Common myeloid progenitor, CD34-positive (primary cell): ENCODE results near the gene C2CD3.
"Not testable (repeated sequence)": the region's sequence is repeated elsewhere in the genome, so short reads cannot be mapped to it uniquely, and the experiment has no call there.

Experiments used
- CTCF ChIA-PET: fragments of 350-600 bp; sonication (Branson Sonifier 250); formaldehyde crosslinking; loops from one replicate; lab custom pipeline; 2021; ENCODE audit warnings: antibody characterized with exemption; lab: Charles Lee
- POLR2A ChIA-PET: fragments of 350-600 bp; sonication (Branson Sonifier 250); formaldehyde crosslinking; loops from one replicate; lab custom pipeline; 2021; ENCODE audit warnings: antibody characterized with exemption; lab: Charles Lee
- DNase-seq, 3 donors: peaks; one replicate each; pipeline versions ENCODE4 v3.0.0 to v3.0.0-alpha.2; 2013
- H3K27ac ChIP-seq, 2 experiments: 1 replicate in 1 of 2; 2 replicates in 1 of 2; pipeline ENCODE4 v1.7.0; 2013; ENCODE audit warnings: inconsistent platforms in 2 of 2, low read length in 2 of 2, mild to moderate bottlenecking in 2 of 2, low read depth in 1 of 2, moderate library complexity in 1 of 2; ENCODE audit not compliant: severe bottlenecking in 2 of 2, insufficient read depth in 1 of 2, poor library complexity in 1 of 2
- H3K27me3 ChIP-seq, 5 experiments: replicated peaks in 2 of 5; 1 replicate in 3 of 5; 2 replicates in 2 of 5; pipeline versions ENCODE4 v1.6.1 to v1.7.0; 2013; ENCODE audit warnings: low read length in 4 of 5, mild to moderate bottlenecking in 2 of 5, moderate library complexity in 2 of 5, inconsistent platforms in 1 of 5; ENCODE audit not compliant: insufficient read depth in 5 of 5, control insufficient read depth in 4 of 5
- H3K36me3 ChIP-seq, 4 experiments: 1 replicate in 2 of 4; 2 replicates in 2 of 4; pipeline versions ENCODE4 v1.6.1 to v1.7.0; 2013; ENCODE audit warnings: low read length in 3 of 4, control low read depth in 1 of 4, mild to moderate bottlenecking in 1 of 4; ENCODE audit not compliant: control insufficient read depth in 4 of 4, insufficient read depth in 4 of 4
- H3K4me1 ChIP-seq, 4 experiments: 1 replicate in 3 of 4; 2 replicates in 1 of 4; pipeline versions ENCODE4 v1.6.1 to v1.7.1; 2013; ENCODE audit warnings: low read length in 3 of 4, mild to moderate bottlenecking in 3 of 4, control low read depth in 1 of 4, inconsistent platforms in 1 of 4, moderate library complexity in 1 of 4; ENCODE audit not compliant: control insufficient read depth in 4 of 4, insufficient read depth in 4 of 4; ENCODE audit errors: control extremely low read depth in 1 of 4
- H3K4me3 ChIP-seq, 7 experiments: 1 replicate in 4 of 7; 2 replicates in 3 of 7; pipeline versions ENCODE4 v1.5.1 to v1.7.0; 2013; ENCODE audit warnings: mild to moderate bottlenecking in 7 of 7, low read length in 6 of 7, moderate library complexity in 6 of 7, inconsistent platforms in 2 of 7, low read depth in 2 of 7, control low read depth in 1 of 7; ENCODE audit not compliant: insufficient read depth in 4 of 7, control insufficient read depth in 1 of 7; ENCODE audit errors: extremely low read depth in 1 of 7
- H3K9me3 ChIP-seq, 5 experiments: 1 replicate in 4 of 5; 2 replicates in 1 of 5; pipeline versions ENCODE4 v1.6.1 to v1.7.1; 2013; ENCODE audit warnings: low read length in 4 of 5, mild to moderate bottlenecking in 2 of 5, inconsistent platforms in 1 of 5, low read depth in 1 of 5, moderate library complexity in 1 of 5; ENCODE audit not compliant: control insufficient read depth in 4 of 5, insufficient read depth in 2 of 5; ENCODE audit errors: control extremely low read depth in 1 of 5
- WGBS: methylation state at CpG from one replicate; pipeline ENCODE4 v1.1.5; 2013; ENCODE audit not compliant: insufficient coverage; 5-methylcytosine and 5-hydroxymethylcytosine counted together

The C2CD3 gene

DNA sequence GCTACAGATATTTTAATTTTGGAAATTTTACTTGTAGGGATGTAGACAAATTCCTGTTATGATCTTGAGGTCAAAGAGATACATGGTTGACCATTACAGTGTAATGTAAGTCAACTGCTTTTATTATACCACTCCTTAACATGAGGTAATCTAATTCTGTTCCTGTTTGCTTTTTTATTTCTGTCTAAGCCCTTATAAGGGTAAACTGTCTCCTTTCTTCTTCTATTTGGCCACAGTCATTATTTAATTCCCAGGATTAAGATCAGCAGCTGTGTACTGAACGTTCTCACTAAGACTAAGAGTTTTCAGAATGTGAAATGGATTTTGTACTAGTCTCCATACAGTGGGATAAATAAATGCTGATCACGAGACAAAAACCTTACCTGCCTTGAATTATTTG is 32.8 kb downstream of the C2CD3 start:
- Histone ChIP-seq H3K27ac (no peak overlapping the region), H3K9me3 (no peaks in the 10 kb centered on the region), H3K36me3 (peaks cover 8 to 44% (median 26%) of the 10 kb centered on the region in 4 experiments), H3K27me3 (no peaks in the 10 kb centered on the region), H3K4me1 (no peaks in the 10 kb centered on the region), H3K4me3 (no peak overlapping the region)
- WGBS, result no CpG with 5 or more reads among the region's 2 CpGs
- DNase-seq, result no peak
- POLR2A ChIA-PET, result no interaction called here
- CTCF ChIA-PET, result no interaction called here

DNA sequence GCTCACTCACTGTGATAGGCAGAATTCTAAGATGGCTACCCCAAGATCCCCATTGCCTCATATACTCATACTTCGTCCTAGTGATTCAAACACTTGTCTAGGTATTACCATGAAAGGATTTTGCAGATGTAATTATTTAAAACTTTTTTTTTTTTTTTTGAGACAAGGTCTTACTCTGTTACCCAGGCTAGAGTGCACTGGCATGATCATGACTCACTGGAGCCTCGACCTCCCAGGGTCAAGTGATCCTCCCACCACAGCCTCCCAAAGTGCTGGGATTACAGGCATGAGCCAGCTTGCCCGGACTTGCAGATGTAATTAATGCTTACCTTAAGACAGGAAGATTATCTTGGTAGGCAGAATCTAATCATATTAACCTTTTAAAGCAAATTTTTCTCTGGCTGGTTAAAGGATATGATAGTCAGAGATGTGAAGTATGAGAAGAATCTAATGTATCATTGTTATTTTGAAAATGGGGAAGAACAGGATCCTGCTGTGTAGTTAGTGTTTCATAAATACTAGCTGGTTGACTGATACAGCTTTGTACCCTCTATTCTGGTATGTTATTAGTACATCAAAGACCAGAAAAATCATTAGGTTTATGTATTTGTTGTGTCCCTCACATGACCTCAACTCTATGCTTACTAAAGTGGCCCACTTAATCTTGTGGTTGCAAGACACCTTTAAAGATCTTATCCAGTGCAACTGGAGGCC is 35.5 kb downstream of the C2CD3 start:
- H3K4me3 ChIP-seq, result no peak overlapping the region
- H3K9me3 ChIP-seq, result no peaks in the 10 kb centered on the region
- WGBS, result 100% methylated on average over 1 of the region's 3 CpGs
- H3K36me3 ChIP-seq, result peaks cover 16 to 65% (median 35%) of the 10 kb centered on the region in 4 experiments
- POLR2A ChIA-PET, result interaction anchor here (0.5 kb wide), 1 partner anchor 292 kb away, joined by 3 read pairs; no protein-coding TSS in a partner anchor
- no peak overlapping the region for H3K27ac ChIP-seq
- CTCF ChIA-PET, result interaction anchor here (0.5 to 1.3 kb wide), 2 partner anchors 21 to 197 kb away, joined by 3 to 4 read pairs; no protein-coding TSS in a partner anchor
- no peaks in the 10 kb centered on the region for H3K4me1 ChIP-seq
- no peaks in the 10 kb centered on the region for H3K27me3 ChIP-seq
- DNase-seq, result no peak

DNA sequence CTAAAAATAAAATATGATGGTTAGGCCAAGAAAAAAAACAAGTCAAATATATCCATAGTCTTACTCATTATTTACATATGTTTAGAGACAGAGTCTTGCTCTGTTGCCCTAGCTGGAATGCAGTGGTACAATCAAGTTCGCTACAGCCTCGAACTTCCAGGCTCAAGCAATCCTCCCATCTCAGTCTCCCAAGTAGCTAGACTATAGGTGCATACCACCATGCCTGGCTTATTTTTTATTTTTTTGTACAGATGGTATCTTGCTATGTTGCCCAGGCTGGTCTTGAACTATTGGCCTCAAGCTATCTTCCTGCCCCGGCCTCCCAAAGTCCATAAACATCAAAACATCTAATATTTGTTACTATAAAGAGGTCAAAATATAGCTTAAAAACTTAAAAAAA is 36.1 kb downstream of the C2CD3 start:
- no peaks in the 10 kb centered on the region for H3K27me3 ChIP-seq
- no peaks in the 10 kb centered on the region for H3K9me3 ChIP-seq
- H3K4me1 ChIP-seq, result no peaks in the 10 kb centered on the region
- H3K36me3 ChIP-seq, result peaks cover 16 to 68% (median 35%) of the 10 kb centered on the region in 4 experiments
- DNase-seq, result no peak
- POLR2A ChIA-PET, result no interaction called here
- CTCF ChIA-PET, result interaction anchor here (0.5 kb wide), 1 partner anchor 196 kb away, joined by 3 read pairs; no protein-coding TSS in a partner anchor
- H3K27ac ChIP-seq, result no peak overlapping the region
- WGBS, result no CpG with 5 or more reads among the region's 3 CpGs
- no peak overlapping the region for H3K4me3 ChIP-seq

DNA sequence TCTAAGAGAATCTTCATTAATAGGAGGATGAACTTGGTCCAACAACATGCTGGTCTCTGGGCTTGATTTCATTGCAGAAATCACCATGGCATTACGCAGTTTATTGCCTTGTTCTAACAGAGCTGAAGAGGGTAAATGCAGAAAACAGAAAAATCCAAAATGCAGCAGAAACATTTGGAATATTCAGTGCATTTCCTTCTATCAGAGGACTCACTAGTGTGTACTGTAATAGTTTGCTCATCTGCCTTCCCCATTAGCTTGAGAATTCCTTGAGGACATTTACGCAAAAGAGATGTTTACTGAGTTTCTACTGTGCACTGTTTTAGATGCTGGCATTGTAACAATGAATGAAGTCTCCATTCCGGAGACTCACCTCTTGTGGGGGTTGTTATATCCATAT is 37.4 kb downstream of the C2CD3 start:
- CTCF ChIA-PET, result no interaction called here
- Histone ChIP-seq H3K9me3 (no peaks in the 10 kb centered on the region), H3K4me3 (no peak overlapping the region), H3K27me3 (no peaks in the 10 kb centered on the region), H3K4me1 (no peaks in the 10 kb centered on the region), H3K36me3 (peaks cover 16 to 59% (median 30%) of the 10 kb centered on the region in 4 experiments), H3K27ac (no peak overlapping the region)
- POLR2A ChIA-PET, result no interaction called here
- no peak for DNase-seq
- 100% methylated on average over 1 of the region's 3 CpGs for WGBS

DNA sequence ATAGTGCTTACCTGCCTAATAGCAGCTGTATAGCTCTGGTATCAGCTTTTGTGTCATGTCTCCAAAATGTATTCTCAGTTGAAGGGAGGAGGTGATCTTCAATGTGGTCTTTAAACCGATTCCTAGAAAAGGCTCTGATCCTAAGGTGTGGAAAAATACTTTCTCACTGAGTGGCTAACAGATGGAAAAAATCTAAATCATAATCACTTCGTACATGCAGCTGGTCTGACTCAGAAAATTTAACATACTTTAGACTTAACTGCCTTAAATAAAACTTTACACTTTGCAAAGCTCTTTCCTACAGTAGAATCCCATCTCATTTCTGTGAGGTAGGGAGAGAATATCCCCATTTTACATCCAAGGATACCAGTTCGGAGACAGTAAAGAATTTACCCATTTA is 38.0 kb downstream of the C2CD3 start:
- no peaks in the 10 kb centered on the region for H3K4me1 ChIP-seq
- H3K36me3 ChIP-seq, result peaks cover 16 to 53% (median 27%) of the 10 kb centered on the region in 4 experiments
- H3K4me3 ChIP-seq, result no peak overlapping the region
- H3K27ac ChIP-seq, result no peak overlapping the region
- WGBS, result 88% methylated on average over 2 of the region's 3 CpGs
- H3K27me3 ChIP-seq, result no peaks in the 10 kb centered on the region
- POLR2A ChIA-PET, result interaction anchor here (0.7 kb wide), 1 partner anchor 160 kb away, joined by 3 read pairs; no protein-coding TSS in a partner anchor
- CTCF ChIA-PET, result interaction anchor here (0.9 kb wide), 1 partner anchor 25 kb away, joined by 3 read pairs; no protein-coding TSS in a partner anchor
- DNase-seq, result no peak
- H3K9me3 ChIP-seq, result no peaks in the 10 kb centered on the region

DNA sequence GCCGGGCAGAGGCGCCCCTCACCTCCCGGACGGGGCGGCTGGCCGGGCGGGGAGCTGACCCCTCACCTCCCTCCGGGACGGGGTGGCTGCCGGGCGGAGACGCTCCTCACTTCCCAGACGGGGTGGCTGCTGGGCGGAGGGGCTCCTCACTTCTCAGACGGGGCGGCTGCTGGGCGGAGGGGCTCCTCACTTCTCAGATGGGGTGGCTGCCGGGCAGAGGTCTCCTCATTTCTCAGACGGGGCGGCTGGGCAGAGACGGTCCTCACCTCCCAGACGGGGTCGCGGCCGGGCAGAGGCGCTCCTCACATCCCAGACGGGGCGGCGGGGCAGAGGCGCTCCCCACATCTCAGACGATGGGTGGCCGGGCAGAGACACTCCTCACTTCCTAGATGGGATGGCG is 41.7 kb downstream of the C2CD3 start:
- H3K27ac ChIP-seq, H3K27me3 ChIP-seq, H3K4me1 ChIP-seq, H3K4me3 ChIP-seq, CTCF ChIA-PET, DNase-seq, POLR2A ChIA-PET, H3K9me3 ChIP-seq: not testable (repeated sequence)
- WGBS, result 93% methylated on average over 13 of the region's 33 CpGs
- H3K36me3 ChIP-seq, result peaks cover 12 to 30% (median 16%) of the 10 kb centered on the region in 4 experiments

DNA sequence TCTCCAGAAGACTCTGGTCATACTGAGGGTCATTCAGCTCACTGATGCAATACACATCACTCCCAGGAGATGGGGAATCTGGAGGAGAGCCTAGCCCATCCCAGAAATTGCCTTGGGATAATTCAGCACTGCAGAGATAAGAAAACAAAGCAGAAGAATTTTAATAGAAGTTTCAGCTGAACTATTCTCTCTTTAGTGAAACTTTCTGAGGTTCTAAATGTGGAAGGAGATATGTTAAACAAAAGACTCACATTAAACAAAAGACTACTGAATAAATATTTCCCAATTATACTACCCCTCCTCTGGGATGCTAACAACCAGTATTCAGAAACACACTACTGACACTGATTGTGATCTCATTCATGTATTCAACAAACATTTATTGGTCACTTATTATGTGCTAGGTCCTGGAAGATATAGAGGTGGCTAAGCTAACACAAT is 47.8 kb downstream of the C2CD3 start:
- Histone ChIP-seq H3K4me3 (no peak overlapping the region), H3K27ac (no peak overlapping the region), H3K9me3 (no peaks in the 10 kb centered on the region), H3K4me1 (no peaks in the 10 kb centered on the region), H3K36me3 (peaks cover 3 to 20% (median 9%) of the 10 kb centered on the region in 4 experiments), H3K27me3 (no peaks in the 10 kb centered on the region)
- POLR2A ChIA-PET, result interaction anchor here (0.7 kb wide), 1 partner anchor 17 kb away, joined by 3 read pairs; no protein-coding TSS in a partner anchor
- DNase-seq, result no peak
- CTCF ChIA-PET, result no interaction called here
